HG03342 (cell line): ENCODE data around the gene CASP4.

Experiments used
- ATAC-seq: cut with Tn5 transposase; IDR thresholded peaks from one replicate; pipeline ENCODE4 v1.9.1; 2021; ENCODE audit warnings: mild to moderate bottlenecking, moderate library complexity; ENCODE audit not compliant: unreplicated experiment

Gene CASP4

GRCh38 chr11:104895634-104896033, 72.7 kb downstream of the CASP4 start:
- no peak for ATAC-seq

- ATAC-seq: no peak
Observed at GRCh38 chr11:104893876-104894275, 74.5 kb downstream of the CASP4 start.
